Measurements from ENCODE around the gene CD48.

Gene CD48

GRCh38 chr1:160631983-160632625 is 79.5 kb downstream of the CD48 start:
- DNase-seq (ENCODE audit: low read depth), result no peak

GRCh38 chr1:160630523-160631451 is 80.8 kb downstream of the CD48 start:
- no peak for DNase-seq (ENCODE audit: low read depth)

GRCh38 chr1:160629286-160630210 is 82.1 kb downstream of the CD48 start:
- DNase-seq (ENCODE audit: low read depth), result no peak

GRCh38 chr1:160628799-160629263 is 82.8 kb downstream of the CD48 start:
- DNase-seq (ENCODE audit: low read depth), result no peak

Data from iris pigment epithelial cell (primary cell).